RWPE2 (cell line): ENCODE measurements around the gene NSMCE1.

ENCODE experiments used
- ATAC-seq: fragments of 200-7000 bp; cut with Tn5 transposase; 3 replicates; pipeline ENCODE4 v1.9.1; 2021; ENCODE audit warnings: low read depth
- DNase-seq: peaks from one replicate; pipeline ENCODE4 v3.0.0-alpha.2; 2020; ENCODE audit warnings: low spot score
- H3K27ac ChIP-seq: fragments of 450-650 bp; 2 replicates; pipeline ENCODE4 v1.5.1; 2017; ENCODE audit warnings: mild to moderate bottlenecking; ENCODE audit not compliant: poor library complexity, severe bottlenecking
- H3K27me3 ChIP-seq: fragments of 250-450 bp; sonication (Bioruptor Pico); 2 replicates; pipeline ENCODE4 v1.5.1; 2021; ENCODE audit warnings: mild to moderate bottlenecking, moderate library complexity; ENCODE audit not compliant: insufficient read depth, poor library complexity, severe bottlenecking
- H3K36me3 ChIP-seq: fragments of 250-450 bp; sonication (Bioruptor Pico); 2 replicates; pipeline ENCODE4 v1.5.1; 2020; ENCODE audit warnings: low read depth, mild to moderate bottlenecking, moderate library complexity
- H3K4me1 ChIP-seq: fragments of 250-450 bp; sonication (Bioruptor Pico); 2 replicates; pipeline ENCODE4 v1.5.1; 2021; ENCODE audit warnings: mild to moderate bottlenecking, moderate library complexity; ENCODE audit not compliant: insufficient read depth, poor library complexity, severe bottlenecking
- H3K4me3 ChIP-seq: fragments of 250-450 bp; sonication (Bioruptor Pico); 2 replicates; pipeline ENCODE4 v1.5.1; 2021; ENCODE audit warnings: mild to moderate bottlenecking, moderate library complexity; ENCODE audit not compliant: severe bottlenecking
- H3K9me3 ChIP-seq: fragments of 250-450 bp; sonication (Bioruptor Pico); 2 replicates; pipeline ENCODE4 v1.5.1; 2021; ENCODE audit warnings: mild to moderate bottlenecking, moderate library complexity; ENCODE audit not compliant: severe bottlenecking
- CTCF ChIP-seq: fragments of 450-650 bp; IDR thresholded peaks from one replicate; pipeline ENCODE4 v1.5.1; 2017; ENCODE audit warnings: mild to moderate bottlenecking, moderate library complexity; ENCODE audit not compliant: poor library complexity, severe bottlenecking

The NSMCE1 gene

DNA sequence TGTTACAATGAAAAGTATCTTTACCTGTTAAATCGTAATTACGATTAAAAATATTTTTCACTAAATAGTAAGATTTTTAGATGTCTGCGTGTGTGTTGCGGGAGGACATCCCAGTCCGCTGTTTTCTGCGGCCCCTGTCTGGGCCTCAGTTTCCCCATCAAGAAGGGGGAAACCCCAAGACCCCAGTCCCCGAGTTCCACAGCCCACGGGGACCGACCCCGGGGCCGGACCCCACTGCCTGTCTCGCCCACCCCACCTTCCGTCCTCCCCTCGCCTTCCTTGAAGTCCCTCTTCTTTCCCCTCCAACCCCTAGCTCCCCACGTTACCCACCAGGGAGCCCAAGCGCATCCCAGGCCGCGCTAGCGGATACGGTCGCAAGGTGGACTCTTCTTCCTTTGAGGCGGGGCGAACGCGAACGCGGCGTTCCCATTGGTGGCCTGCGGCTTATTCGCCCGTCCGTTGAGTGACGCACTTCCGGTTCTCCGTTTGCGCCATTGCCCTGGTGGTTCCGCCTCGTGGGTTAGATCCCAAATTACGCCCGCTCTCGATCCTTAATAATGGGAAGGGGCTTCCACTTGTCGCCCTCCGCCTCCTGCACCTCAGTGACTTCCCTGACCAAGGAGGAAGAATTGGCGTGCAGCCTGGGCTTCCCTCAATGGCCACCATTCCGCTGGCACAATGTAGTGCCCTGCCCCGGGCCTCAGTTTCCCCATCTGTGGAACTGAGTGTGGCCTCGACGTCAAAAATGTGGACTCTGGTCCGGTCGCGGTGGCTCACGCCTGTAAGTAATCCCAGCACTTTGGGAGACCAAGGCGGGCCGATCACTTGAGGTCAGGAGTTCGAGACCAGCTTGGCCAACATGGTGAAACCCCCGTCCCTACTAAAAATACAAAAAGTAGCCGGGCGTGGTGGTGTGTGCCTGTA lies at the start of gene NSMCE1:
NSMCE1 (minus strand) TSS at position 397 of the 924 bp plus-strand sequence. CDS start 11,202 bp downstream, outside the sequence.
- DNase-seq = peak; percentile 94
- H3K36me3 ChIP-seq = no peaks in the 10 kb centered on the region; the same call in 1 of the 2 replicates
- no peak for TF ChIP-seq CTCF
- H3K27me3 ChIP-seq = no peaks in the 10 kb centered on the region
- peak within 1 kb of the TSS; percentile 46 for H3K27ac ChIP-seq
- H3K4me1 ChIP-seq = peaks cover 18% of the 10 kb centered on the region
- no peaks in the 10 kb centered on the region for H3K9me3 ChIP-seq
- H3K4me3 ChIP-seq = peak within 1 kb of the TSS; percentile 71
- ATAC-seq = peak; percentile 86

- ATAC-seq (no peak), DNase-seq (no peak)
- H3K4me3 ChIP-seq = no peak overlapping the region
- peaks cover 70% of the 10 kb centered on the region for H3K4me1 ChIP-seq
- H3K27ac ChIP-seq = peak overlapping the region; percentile 92
- no peaks in the 10 kb centered on the region for H3K27me3 ChIP-seq
- TF ChIP-seq CTCF = no peak
- H3K36me3 ChIP-seq = peaks cover 29% of the 10 kb centered on the region
- H3K9me3 ChIP-seq = no peaks in the 10 kb centered on the region
Measured at GRCh38 chr16:27317738-27318391, 49.3 kb upstream of the NSMCE1 start.

DNA sequence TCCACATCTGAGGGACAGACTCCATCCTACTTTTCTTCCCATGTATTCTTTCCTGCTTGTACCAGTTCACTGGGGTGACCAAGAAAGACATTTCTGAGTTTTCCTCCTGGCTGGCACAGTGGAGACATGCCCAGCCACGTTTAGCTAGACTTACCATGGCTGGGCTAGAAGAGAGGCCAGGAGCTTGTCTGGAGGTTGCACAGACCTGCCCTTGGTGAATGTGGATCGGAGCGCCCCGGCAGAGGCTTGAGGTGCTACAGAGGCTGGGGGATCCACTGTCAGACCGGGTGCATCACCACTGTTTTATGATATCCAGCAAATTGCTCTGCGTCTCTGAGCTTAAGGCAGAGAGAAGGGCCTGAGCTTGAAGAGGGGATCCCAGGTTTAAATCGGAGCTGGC lies 48.7 kb upstream of the NSMCE1 start:
- DNase-seq = peak; percentile 78
- Histone ChIP-seq H3K9me3 (no peaks in the 10 kb centered on the region), H3K4me1 (peaks cover 64% of the 10 kb centered on the region), H3K4me3 (no peak overlapping the region), H3K27me3 (no peaks in the 10 kb centered on the region), H3K27ac (peak overlapping the region; percentile 92), H3K36me3 (peaks cover 29% of the 10 kb centered on the region)
- ATAC-seq = peak; percentile 13; the same call in 1 of the 3 replicates
- no peak for TF ChIP-seq CTCF

DNA sequence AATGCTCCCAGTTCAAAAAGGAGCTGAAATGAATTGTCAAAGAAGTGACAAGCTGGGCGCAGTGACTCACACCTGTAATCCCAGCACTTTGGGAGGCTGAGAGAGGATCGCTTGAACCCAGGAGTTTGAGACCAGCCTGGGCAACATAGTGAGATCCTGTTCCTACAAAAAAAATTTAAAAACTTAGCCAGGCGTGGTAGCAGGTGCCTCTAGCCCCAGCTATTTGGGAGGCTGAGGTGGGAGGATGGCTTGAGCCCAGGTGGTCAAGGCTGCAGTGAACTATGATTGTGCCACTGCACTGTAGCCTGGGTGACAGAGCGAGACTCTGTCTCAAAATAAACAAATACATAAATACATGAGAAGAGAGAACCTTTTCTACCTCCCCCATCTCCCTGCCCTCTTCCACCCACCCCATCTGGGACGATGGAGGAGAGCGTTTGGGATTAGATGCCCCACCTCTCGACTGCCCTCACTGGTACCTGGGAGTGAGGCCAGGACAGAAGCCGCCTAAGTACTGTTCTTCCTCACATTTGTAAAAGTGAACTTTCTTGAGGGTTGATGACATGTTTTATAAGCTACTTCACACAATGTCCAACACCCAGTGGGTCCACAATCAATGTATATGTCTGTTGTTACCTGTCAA lies 47.6 kb upstream of the NSMCE1 start:
- Histone ChIP-seq H3K4me3 (no peak overlapping the region), H3K9me3 (no peaks in the 10 kb centered on the region), H3K36me3 (peaks cover 29% of the 10 kb centered on the region), H3K27ac (peak overlapping the region; percentile 92), H3K4me1 (peaks cover 53% of the 10 kb centered on the region), H3K27me3 (no peaks in the 10 kb centered on the region)
- DNase-seq (no peak), ATAC-seq (no peak)
- TF ChIP-seq CTCF = no peak
